K562 (cell line): ENCODE results near the gene ZNHIT1. TPM values are rescaled to one million over a fixed set of nuclear protein-coding genes. Genes with fewer than 3 reads are reported as not detected.

Experiments
- ASH1L ChIP-seq: fragments of 450-650 bp; IDR thresholded peaks from 2 replicates; pipeline ENCODE4 v1.6.1; 2018; ENCODE audit warnings: borderline replicate concordance, mild to moderate bottlenecking, low read depth; ENCODE audit not compliant: partially characterized antibody
- GABPB1 ChIP-seq: sonication (generic); formaldehyde crosslinking; IDR thresholded peaks from 2 replicates; pipeline ENCODE4 v1.8.0; 2022; ENCODE audit warnings: mild to moderate bottlenecking, missing genetic modification reagents
- HDAC6 ChIP-seq: IDR thresholded peaks from 2 replicates; pipeline ENCODE4 v1.6.1; 2012; ENCODE audit warnings: low read depth, mild to moderate bottlenecking, control low read depth, inconsistent platforms, low read length, moderate library complexity
- MIER1 ChIP-seq: fragments of 450-650 bp; IDR thresholded peaks from 2 replicates; pipeline ENCODE4 v1.6.1; 2016; ENCODE audit warnings: antibody characterized with exemption, mild to moderate bottlenecking, low read depth
- MTA1 ChIP-seq: fragments of 450-650 bp; IDR thresholded peaks from 2 replicates; pipeline ENCODE4 v1.6.1; 2017; ENCODE audit warnings: borderline replicate concordance
- NR2F6 ChIP-seq: fragments of 450-650 bp; formaldehyde crosslinking; IDR thresholded peaks from 2 replicates; pipeline ENCODE4 v1.4.0; 2020; ENCODE audit warnings: mild to moderate bottlenecking
- OTX1 ChIP-seq: fragments of 450-650 bp; formaldehyde crosslinking; IDR thresholded peaks from 2 replicates; pipeline ENCODE4 v1.4.0; 2022; ENCODE audit warnings: mild to moderate bottlenecking
- ZNF551 ChIP-seq: fragments of 250-450 bp; sonication (Bioruptor Pico); IDR thresholded peaks from 2 replicates; pipeline ENCODE4 v1.5.0; 2021; ENCODE audit warnings: mild to moderate bottlenecking, moderate library complexity
- polyA plus RNA-seq, 8 experiments: library from polyadenylated mRNA; depleted of rRNA in 4 of 8; stranded (reverse) in 5 of 8; unstranded in 3 of 8; fragments of >200 nt; fragmentation: Nextera tagmentation in 2 of 8; fragmentation: Illumina TruSeq in 1 of 8; extraction: Ambion mirVana in 2 of 8; extraction: Trizol in 1 of 8; gene quantifications; 2 replicates each; pipeline versions ENCODE4 v1.2.1 to v1.2.3, GENCODE V29; 2011 to 2014; ENCODE audit warnings: inconsistent platforms in 1 of 8, missing spikeins in 1 of 8
- total RNA-seq, 7 experiments: library from RNA; depleted of rRNA in 6 of 7; stranded (reverse); fragments of >200 nt in 6 of 7; fragmentation: Illumina TruSeq in 2 of 7; extraction: Trizol in 2 of 7; gene quantifications; 2 replicates each; pipeline versions ENCODE4 v1.2.1 to v1.2.3, GENCODE V29; 2011 to 2021; ENCODE audit warnings: low replicate concordance in 1 of 7
- TF ChIP-seq, protein P1 (sequence below): fragments of 450-650 bp; IDR thresholded peaks from one replicate; pipeline ENCODE4 v1.6.1; 2018; ENCODE audit warnings: mild to moderate bottlenecking, moderate library complexity; ENCODE audit not compliant: partially characterized antibody
- TF ChIP-seq, protein P2 (sequence below), 2 experiments: fragments of 450-650 bp in 1 of 2; sonication (generic) in 1 of 2; formaldehyde crosslinking in 1 of 2; IDR thresholded peaks; 2 replicates each; pipeline versions ENCODE4 v1.7.1 to v1.9.0; 2016 to 2022; ENCODE audit warnings: inconsistent platforms in 1 of 2, mild to moderate bottlenecking in 1 of 2, missing genetic modification reagents in 1 of 2
- TF ChIP-seq, protein P3 (sequence below): sonication (generic); formaldehyde crosslinking; IDR thresholded peaks from 2 replicates; pipeline ENCODE4 v1.8.0; 2022; ENCODE audit warnings: missing genetic modification reagents, mild to moderate bottlenecking, moderate library complexity, borderline replicate concordance

ZNHIT1 gene
- total and polyA plus RNA-seq, 9 of the 15 experiments (the other 6 are each of a cell fraction or from before 2014, with no cell fraction given), result 6.4 to 162 (median 70.1) TPM

- TF ChIP-seq, protein P1, sequence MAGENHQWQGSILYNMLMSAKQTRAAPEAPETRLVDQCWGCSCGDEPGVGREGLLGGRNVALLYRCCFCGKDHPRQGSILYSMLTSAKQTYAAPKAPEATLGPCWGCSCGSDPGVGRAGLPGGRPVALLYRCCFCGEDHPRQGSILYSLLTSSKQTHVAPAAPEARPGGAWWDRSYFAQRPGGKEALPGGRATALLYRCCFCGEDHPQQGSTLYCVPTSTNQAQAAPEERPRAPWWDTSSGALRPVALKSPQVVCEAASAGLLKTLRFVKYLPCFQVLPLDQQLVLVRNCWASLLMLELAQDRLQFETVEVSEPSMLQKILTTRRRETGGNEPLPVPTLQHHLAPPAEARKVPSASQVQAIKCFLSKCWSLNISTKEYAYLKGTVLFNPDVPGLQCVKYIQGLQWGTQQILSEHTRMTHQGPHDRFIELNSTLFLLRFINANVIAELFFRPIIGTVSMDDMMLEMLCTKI, result no peak
- 0 out of 2 replicates have a peak, but pooled peaks have one; percentile 31 for TF ChIP-seq GABPB1 (CRISPR knock-in tag)
- no peak for TF ChIP-seq NR2F6 (CRISPR knock-in tag)
- TF ChIP-seq ASH1L, result peak; percentile 29
- no peak for TF ChIP-seq HDAC6
- TF ChIP-seq ZNF551 (CRISPR knock-in tag), result no peak
- TF ChIP-seq, protein P2, sequence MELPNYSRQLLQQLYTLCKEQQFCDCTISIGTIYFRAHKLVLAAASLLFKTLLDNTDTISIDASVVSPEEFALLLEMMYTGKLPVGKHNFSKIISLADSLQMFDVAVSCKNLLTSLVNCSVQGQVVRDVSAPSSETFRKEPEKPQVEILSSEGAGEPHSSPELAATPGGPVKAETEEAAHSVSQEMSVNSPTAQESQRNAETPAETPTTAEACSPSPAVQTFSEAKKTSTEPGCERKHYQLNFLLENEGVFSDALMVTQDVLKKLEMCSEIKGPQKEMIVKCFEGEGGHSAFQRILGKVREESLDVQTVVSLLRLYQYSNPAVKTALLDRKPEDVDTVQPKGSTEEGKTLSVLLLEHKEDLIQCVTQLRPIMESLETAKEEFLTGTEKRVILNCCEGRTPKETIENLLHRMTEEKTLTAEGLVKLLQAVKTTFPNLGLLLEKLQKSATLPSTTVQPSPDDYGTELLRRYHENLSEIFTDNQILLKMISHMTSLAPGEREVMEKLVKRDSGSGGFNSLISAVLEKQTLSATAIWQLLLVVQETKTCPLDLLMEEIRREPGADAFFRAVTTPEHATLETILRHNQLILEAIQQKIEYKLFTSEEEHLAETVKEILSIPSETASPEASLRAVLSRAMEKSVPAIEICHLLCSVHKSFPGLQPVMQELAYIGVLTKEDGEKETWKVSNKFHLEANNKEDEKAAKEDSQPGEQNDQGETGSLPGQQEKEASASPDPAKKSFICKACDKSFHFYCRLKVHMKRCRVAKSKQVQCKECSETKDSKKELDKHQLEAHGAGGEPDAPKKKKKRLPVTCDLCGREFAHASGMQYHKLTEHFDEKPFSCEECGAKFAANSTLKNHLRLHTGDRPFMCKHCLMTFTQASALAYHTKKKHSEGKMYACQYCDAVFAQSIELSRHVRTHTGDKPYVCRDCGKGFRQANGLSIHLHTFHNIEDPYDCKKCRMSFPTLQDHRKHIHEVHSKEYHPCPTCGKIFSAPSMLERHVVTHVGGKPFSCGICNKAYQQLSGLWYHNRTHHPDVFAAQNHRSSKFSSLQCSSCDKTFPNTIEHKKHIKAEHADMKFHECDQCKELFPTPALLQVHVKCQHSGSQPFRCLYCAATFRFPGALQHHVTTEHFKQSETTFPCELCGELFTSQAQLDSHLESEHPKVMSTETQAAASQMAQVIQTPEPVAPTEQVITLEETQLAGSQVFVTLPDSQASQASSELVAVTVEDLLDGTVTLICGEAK (IDR thresholded peaks at IDR 0.05), result no peak
- TF ChIP-seq, protein P2 (CRISPR knock-in tag; IDR thresholded peaks at IDR 0.05), result no peak
- TF ChIP-seq, protein P3, sequence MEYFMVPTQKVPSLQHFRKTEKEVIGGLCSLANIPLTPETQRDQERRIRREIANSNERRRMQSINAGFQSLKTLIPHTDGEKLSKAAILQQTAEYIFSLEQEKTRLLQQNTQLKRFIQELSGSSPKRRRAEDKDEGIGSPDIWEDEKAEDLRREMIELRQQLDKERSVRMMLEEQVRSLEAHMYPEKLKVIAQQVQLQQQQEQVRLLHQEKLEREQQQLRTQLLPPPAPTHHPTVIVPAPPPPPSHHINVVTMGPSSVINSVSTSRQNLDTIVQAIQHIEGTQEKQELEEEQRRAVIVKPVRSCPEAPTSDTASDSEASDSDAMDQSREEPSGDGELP, result 0 out of 2 replicates have a peak, but pooled peaks have one; percentile 8
- no peak for TF ChIP-seq MTA1
- TF ChIP-seq MIER1, result peak; percentile 37; the same call in 1 of the 2 replicates
- 0 out of 2 replicates have a peak, but pooled peaks have one; percentile 11 for TF ChIP-seq OTX1 (CRISPR knock-in tag)
These were observed 44.2 kb upstream of the ZNHIT1 start (continued) for GRCh38 chr7:101173752-101174244.
